Measurements from ENCODE around the gene GSAP. TPM values are rescaled to one million over a fixed set of nuclear protein-coding genes. Genes with fewer than 3 reads are reported as not detected.
"Not testable (repeated sequence)": the region's sequence is repeated elsewhere in the genome, so short reads cannot be mapped to it uniquely, and the experiment has no call there.

Gene GSAP
- total and polyA plus RNA-seq, 2 of the 4 experiments (the other 2 are of a cell fraction) = 1.6 to 1.8 TPM

DNA sequence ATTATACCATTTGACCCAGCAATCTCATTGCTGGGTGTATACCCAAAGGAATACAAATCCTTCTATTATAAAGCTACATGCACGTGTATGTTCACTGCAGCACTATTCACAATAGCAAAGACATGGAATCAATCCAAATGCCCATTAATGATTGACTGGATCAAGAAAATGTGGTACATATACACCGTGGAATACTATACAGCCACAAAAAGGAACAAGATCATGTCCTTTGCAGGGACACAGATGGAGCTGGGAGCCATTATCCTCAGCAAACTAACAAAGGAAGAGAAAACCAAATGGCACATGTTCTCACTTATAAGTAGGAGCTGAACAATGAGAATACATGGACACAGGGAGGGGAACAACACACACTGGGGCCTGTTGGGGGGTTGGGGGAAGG, 82.1 kb downstream of the GSAP start:
- H2AFZ ChIP-seq (replicated peaks; ENCODE audit: low read length, poor library complexity); H3K27me3 ChIP-seq (ENCODE audit: control insufficient read depth, insufficient read depth, low read length); H3K4ac ChIP-seq (ENCODE audit: low read depth, low read length); H3K4me2 ChIP-seq (ENCODE audit: low read depth, low read length); DNase-seq; H3K27ac ChIP-seq (ENCODE audit: insufficient read depth, low read length); intact Hi-C loops (cut with micrococcal nuclease); H3K9me3 ChIP-seq (ENCODE audit: control insufficient read depth, insufficient read depth, low read length); ATAC-seq (ENCODE audit: low read depth); H4K8ac ChIP-seq (ENCODE audit: low read depth in 2 of 2, low read length in 2 of 2); H3K36me3 ChIP-seq (ENCODE audit: control insufficient read depth, insufficient read depth, low read length); H2BK5ac ChIP-seq (ENCODE audit: low read depth, low read length, poor library complexity, severe bottlenecking); BruUV-seq (replicated peaks); H3K23ac ChIP-seq (ENCODE audit: low read depth, low read length); CTCF ChIA-PET; dilution Hi-C loops (cut with HindIII; ENCODE audit: low sequenced_read_pairs, unreplicated experiment); H2AK9ac ChIP-seq (replicated peaks; ENCODE audit: low read depth, low read length, poor library complexity); H2AK5ac ChIP-seq (ENCODE audit: low read depth, low read length); H3K14ac ChIP-seq (replicated peaks; ENCODE audit: low read depth, low read length); H3K9ac ChIP-seq (ENCODE audit: low read depth, low read length); H4K20me1 ChIP-seq (ENCODE audit: insufficient read depth, low read length); H2BK120ac ChIP-seq (ENCODE audit: low read depth, low read length); H3K79me1 ChIP-seq (ENCODE audit: low read depth in 1 of 2, low read length in 2 of 2); H3K4me3 ChIP-seq (ENCODE audit: insufficient read depth, low read depth, low read length); H3K18ac ChIP-seq (ENCODE audit: low read depth, low read length); H2BK15ac ChIP-seq (ENCODE audit: low read depth, low read length); POLR2A ChIA-PET (ENCODE audit: unreplicated experiment); H3K4me1 ChIP-seq (ENCODE audit: control insufficient read depth, insufficient read depth, low read length); H2BK20ac ChIP-seq (ENCODE audit: low read depth, low read length); H3K56ac ChIP-seq (ENCODE audit: extremely low read depth, insufficient read depth, low read length); H4K91ac ChIP-seq (ENCODE audit: insufficient read depth, low read depth, low read length); H4K5ac ChIP-seq (ENCODE audit: low read depth, low read length): not testable (repeated sequence)
- 100% methylated on average over 1 of the region's 2 CpGs; no CpG with 5 or more reads in 1 of the 2 experiments for WGBS, 2 experiments (ENCODE audit: extremely low coverage in 2 of 2, insufficient read length in 1 of 2)
- in situ Hi-C loops (cut with MboI; ENCODE audit: low sequenced_read_pairs) = loop anchor here (5.0 kb wide), 1 partner anchor 212 kb away; the partner anchor contains the start of gene CCDC146
- H3K9me1 ChIP-seq (ENCODE audit: insufficient read depth, low read length) = peaks cover 10% of the 10 kb centered on the region

All from IMR-90 (cell line).